ENCODE measurements around the gene UCN. TPM values are rescaled to one million over a fixed set of nuclear protein-coding genes. Genes with fewer than 3 reads are reported as not detected.

The UCN gene
- total RNA-seq, 2 donors from 2014 or later = 0.74 to 1.0 TPM

- no peak overlapping the region for H3K27ac ChIP-seq
- TF ChIP-seq CTCF (IDR thresholded peaks at IDR 0.05) = no peak
- no peak overlapping the region for H3K9ac ChIP-seq (ENCODE audit: low read depth in 2 of 2, low read length in 2 of 2)
- intact Hi-C loops (cut with DNase I) = loop anchor here (10.0 kb wide), 1 partner anchor 321 kb away; no protein-coding TSS in a partner anchor
- DNase-seq = no peak
- no peaks in the 10 kb centered on the region for H3K9me3 ChIP-seq
- H3K4me1 ChIP-seq = no peaks in the 10 kb centered on the region
- no peak overlapping the region for H3K4me3 ChIP-seq
- H3K36me3 ChIP-seq = no peaks in the 10 kb centered on the region
- H3K27me3 ChIP-seq = no peaks in the 10 kb centered on the region
These were observed 22.8 kb downstream of the UCN start for GRCh38 chr2:27285481-27285880.

GRCh38 chr2:27284996-27285395 is 23.2 kb downstream of the UCN start:
- no peak for DNase-seq

GRCh38 chr2:27282892-27283291 is 25.4 kb downstream of the UCN start:
- H3K4me3 ChIP-seq = no peak overlapping the region
- no peak for TF ChIP-seq CTCF (IDR thresholded peaks at IDR 0.05)
- H3K27ac ChIP-seq = no peak overlapping the region
- H3K4me1 ChIP-seq = no peaks in the 10 kb centered on the region
- no peak overlapping the region for H3K9ac ChIP-seq (ENCODE audit: low read depth in 2 of 2, low read length in 2 of 2)
- no peaks in the 10 kb centered on the region for H3K27me3 ChIP-seq
- intact Hi-C loops (cut with DNase I) = loop anchor here (10.0 kb wide), 1 partner anchor 318 kb away; no protein-coding TSS in a partner anchor
- H3K9me3 ChIP-seq = no peaks in the 10 kb centered on the region
- no peaks in the 10 kb centered on the region for H3K36me3 ChIP-seq
- DNase-seq = no peak

More at GRCh38 chr2:27284996-27285395, 23.2 kb downstream of the UCN start:
- Histone ChIP-seq H3K9ac (ENCODE audit: low read depth in 2 of 2, low read length in 2 of 2) (no peak overlapping the region), H3K9me3 (no peaks in the 10 kb centered on the region), H3K27me3 (no peaks in the 10 kb centered on the region), H3K4me3 (no peak overlapping the region), H3K27ac (no peak overlapping the region), H3K4me1 (no peaks in the 10 kb centered on the region), H3K36me3 (no peaks in the 10 kb centered on the region)
- no peak for TF ChIP-seq CTCF (IDR thresholded peaks at IDR 0.05)
- intact Hi-C loops (cut with DNase I) = loop anchor here (10.0 kb wide), 1 partner anchor 320 kb away; no protein-coding TSS in a partner anchor

DNA sequence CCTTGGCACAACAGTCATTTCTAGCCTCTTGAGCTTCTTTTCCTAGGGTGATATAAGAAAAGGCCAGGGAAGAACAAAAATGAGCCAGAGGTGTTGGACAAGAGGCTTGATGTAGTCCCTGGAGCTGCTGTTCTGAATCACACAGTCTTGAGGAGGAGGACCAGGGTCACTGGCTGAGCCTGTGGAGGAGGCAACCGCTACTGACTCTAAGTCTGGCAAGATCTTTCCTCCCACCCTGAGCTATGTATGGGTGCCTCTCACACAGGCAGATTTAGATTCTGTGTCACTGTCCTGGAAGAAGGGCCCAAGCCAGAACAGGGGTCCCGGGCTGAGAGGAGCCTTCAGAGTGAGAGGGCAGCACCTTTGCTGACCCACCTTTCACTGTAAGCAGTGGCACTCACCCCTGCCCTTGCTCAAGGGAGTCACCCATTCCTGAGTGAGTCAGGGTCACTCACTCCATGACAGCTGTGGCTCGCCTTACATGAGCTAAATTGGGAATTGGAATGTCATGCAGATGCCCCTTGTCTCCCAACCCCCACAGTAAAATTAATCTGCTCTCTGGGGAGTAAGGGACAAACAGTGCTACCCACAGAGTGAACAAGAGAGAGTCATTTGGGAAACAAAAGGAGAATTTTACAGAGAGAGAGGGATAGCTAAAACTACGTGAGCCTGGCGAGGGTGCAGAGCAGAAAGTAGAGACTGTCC is 26.2 kb downstream of the UCN start, which contains the start of gene TRIM54:
TSS of gene TRIM54 (plus strand) at position 575 of the 705 bp plus-strand sequence. CDS start 303 bp downstream, outside the sequence.
- TF ChIP-seq CTCF (IDR thresholded peaks at IDR 0.05) = no peak
- Histone ChIP-seq H3K4me3 (no peak within 1 kb of the TSS), H3K9me3 (no peaks in the 10 kb centered on the region), H3K27ac (no peak within 1 kb of the TSS), H3K4me1 (no peaks in the 10 kb centered on the region), H3K36me3 (no peaks in the 10 kb centered on the region), H3K27me3 (no peaks in the 10 kb centered on the region), H3K9ac (ENCODE audit: low read depth in 2 of 2, low read length in 2 of 2) (no peak within 1 kb of the TSS)
- intact Hi-C loops (cut with DNase I) = loop anchor here (2.0 to 10.0 kb wide), 2 partner anchors 183 to 317 kb away; no protein-coding TSS in a partner anchor
- no peak for DNase-seq

DNA sequence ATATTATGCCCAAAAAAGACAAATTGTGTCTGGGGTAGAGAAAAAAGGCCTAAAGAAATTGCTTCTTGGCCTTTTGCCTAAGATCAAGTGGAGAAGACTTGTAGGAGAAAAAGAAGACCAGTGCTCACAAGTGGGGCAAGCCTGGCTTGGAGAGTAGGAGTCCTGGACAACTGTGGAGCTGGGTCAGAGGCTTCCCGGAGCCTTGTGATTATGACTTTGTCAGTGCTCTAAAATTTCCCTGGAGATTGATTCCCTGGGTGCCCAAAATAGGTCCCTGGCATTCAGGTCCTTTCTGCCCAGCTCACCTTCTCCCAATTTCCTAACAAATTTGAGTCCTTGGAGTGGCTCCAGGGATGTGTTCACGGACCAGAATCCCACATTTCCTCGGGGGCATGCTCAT is 26.8 kb downstream of the UCN start:
- H3K4me3 ChIP-seq = no peak overlapping the region
- H3K4me1 ChIP-seq = no peaks in the 10 kb centered on the region
- H3K36me3 ChIP-seq = no peaks in the 10 kb centered on the region
- no peak for DNase-seq
- H3K27me3 ChIP-seq = no peaks in the 10 kb centered on the region
- no peak overlapping the region for H3K9ac ChIP-seq (ENCODE audit: low read depth in 2 of 2, low read length in 2 of 2)
- no peak for TF ChIP-seq CTCF (IDR thresholded peaks at IDR 0.05)
- no peak overlapping the region for H3K27ac ChIP-seq
- no peaks in the 10 kb centered on the region for H3K9me3 ChIP-seq
- intact Hi-C loops (cut with DNase I) = loop anchor here (2.0 to 10.0 kb wide), 2 partner anchors 183 to 317 kb away; no protein-coding TSS in a partner anchor

Data from colonic mucosa (tissue), 4 donors.